ENCODE measurements around the gene TSNAXIP1. TPM values are rescaled to one million over a fixed set of nuclear protein-coding genes. Genes with fewer than 3 reads are reported as not detected.

The TSNAXIP1 gene
- 1 to 10 TPM in 1 of 2 donors, not detected in 1; 1.6 TPM for total RNA-seq

- TF ChIP-seq POLR2A (IDR thresholded peaks at IDR 0.05) (peak; percentile 66 to 92 (median 91)), CTCF (IDR thresholded peaks at IDR 0.05) (no peak)
- no peaks in the 10 kb centered on the region for H3K9me3 ChIP-seq
Measured at GRCh38 chr16:67806428-67807147, at the start of gene TSNAXIP1, which contains the start of gene RANBP10. TSS of gene TSNAXIP1 (plus strand) at chr16:67806889. CDS start at chr16:67807150, 261 bp downstream. TSS of gene RANBP10 (minus strand) at chr16:67806560. CDS start at chr16:67806536, 24 bp downstream.

GRCh38 chr16:67758006-67758405 is 48.7 kb upstream of the TSNAXIP1 start:
- Histone ChIP-seq H3K4me1 (no peaks in the 10 kb centered on the region), H3K36me3 (replicated peaks in 1 of 2; ENCODE audit: insufficient read depth in 1 of 2, low read depth in 2 of 2) (no peaks in the 10 kb centered on the region), H3K9me3 (no peaks in the 10 kb centered on the region), H3K27me3 (no peaks in the 10 kb centered on the region), H3K4me3 (no peak overlapping the region), H3K27ac (no peak overlapping the region)
- ATAC-seq (no peak), DNase-seq (no peak)
- TF ChIP-seq CTCF (IDR thresholded peaks at IDR 0.05) (no peak), POLR2A (IDR thresholded peaks at IDR 0.05) (no peak)
- intact Hi-C loops (cut with DNase I), result no loop called here
- 90% methylated on average over 3 of the region's 3 CpGs; no CpG with 5 or more reads in 1 of the 2 donors for WGBS, 2 donors

More at GRCh38 chr16:67806428-67807147, at the start of gene TSNAXIP1, which contains the start of gene RANBP10:
- peak; percentile 96 for ATAC-seq
- H3K4me3 ChIP-seq, result peak within 1 kb of the TSS; percentile 66 to 91
- peak within 1 kb of the TSS; percentile 39 to 91 (median 83) for H3K27ac ChIP-seq
- 0% methylated on average over 2 to 37 of the region's 54 CpGs for WGBS, 2 donors
- H3K36me3 ChIP-seq (replicated peaks in 1 of 2; ENCODE audit: insufficient read depth in 1 of 2, low read depth in 2 of 2), result no peaks in the 10 kb centered on the region
- intact Hi-C loops (cut with DNase I), result no loop called here
- H3K27me3 ChIP-seq, result no peaks in the 10 kb centered on the region
- peaks cover 30% of the 10 kb centered on the region for H3K4me1 ChIP-seq
- DNase-seq, result peak; percentile 97 to 99 (median 98)

GRCh38 chr16:67758966-67759365 is 47.7 kb upstream of the TSNAXIP1 start:
- TF ChIP-seq CTCF (IDR thresholded peaks at IDR 0.05), result no peak
- WGBS, 2 donors, result 93 to 95% methylated on average over 3 to 7 of the region's 7 CpGs
- intact Hi-C loops (cut with DNase I), result no loop called here
- DNase-seq (no peak), ATAC-seq (no peak)
- Histone ChIP-seq H3K36me3 (replicated peaks in 1 of 2; ENCODE audit: insufficient read depth in 1 of 2, low read depth in 2 of 2) (no peaks in the 10 kb centered on the region), H3K27me3 (no peaks in the 10 kb centered on the region), H3K4me1 (no peaks in the 10 kb centered on the region), H3K27ac (no peak overlapping the region), H3K4me3 (no peak overlapping the region), H3K9me3 (no peaks in the 10 kb centered on the region)

- no peak for ATAC-seq
- Histone ChIP-seq H3K4me3 (no peak overlapping the region), H3K27me3 (no peaks in the 10 kb centered on the region), H3K9me3 (no peaks in the 10 kb centered on the region), H3K4me1 (no peaks in the 10 kb centered on the region), H3K36me3 (replicated peaks in 1 of 2; ENCODE audit: insufficient read depth in 1 of 2, low read depth in 2 of 2) (no peaks in the 10 kb centered on the region), H3K27ac (no peak overlapping the region)
- DNase-seq, result no peak
- 55 to 61% methylated on average over 4 to 8 of the region's 8 CpGs for WGBS, 2 donors
- intact Hi-C loops (cut with DNase I), result no loop called here
- TF ChIP-seq CTCF (IDR thresholded peaks at IDR 0.05) (no peak), POLR2A (IDR thresholded peaks at IDR 0.05) (no peak)
Measured at GRCh38 chr16:67760206-67760955, 46.3 kb upstream of the TSNAXIP1 start.
